K562 (cell line): ENCODE data around the gene HDAC3. TPM values are rescaled to one million over a fixed set of nuclear protein-coding genes. Genes with fewer than 3 reads are reported as not detected.
A peak's percentile ranks its signal among the peaks of the same experiment; 100 is the strongest.

Experiments used
- ARNT ChIP-seq, 2 experiments: fragments of 450-650 bp; IDR thresholded peaks; 2 replicates each; pipeline ENCODE4 v1.6.1; 2016; ENCODE audit warnings: mild to moderate bottlenecking in 1 of 2
- BRF1 ChIP-seq: IDR thresholded peaks from 3 replicates; pipeline ENCODE4 v1.6.1; 2011; ENCODE audit warnings: borderline replicate concordance, mild to moderate bottlenecking; ENCODE audit not compliant: insufficient read length; ENCODE audit errors: extremely low read depth
- ELF1 ChIP-seq: fragments of 200-800 bp; sonication (Bioruptor generic); IDR thresholded peaks from 2 replicates; pipeline ENCODE4 v1.6.1; 2016; ENCODE audit warnings: missing genetic modification characterization, missing compliant biosample characterization
- ELF4 ChIP-seq: fragments of 450-650 bp; formaldehyde crosslinking; IDR thresholded peaks from 2 replicates; pipeline ENCODE4 v1.4.0; 2022; ENCODE audit warnings: missing genetic modification characterization
- FOXJ2 ChIP-seq: fragments of 200-800 bp; sonication (Bioruptor generic); IDR thresholded peaks from 2 replicates; pipeline ENCODE4 v1.6.1; 2016; ENCODE audit warnings: missing genetic modification characterization, missing compliant biosample characterization
- HCFC1 ChIP-seq: IDR thresholded peaks from 2 replicates; pipeline ENCODE4 v1.6.1; 2012; ENCODE audit warnings: low read depth, low read length, improper control_type of control experiment
- JUN ChIP-seq, 2 experiments: sonication (generic) in 1 of 2; formaldehyde crosslinking in 1 of 2; IDR thresholded peaks; 2 replicates each; pipeline versions ENCODE4 v1.6.1 to v1.8.0; 2012 to 2022; ENCODE audit warnings: borderline replicate concordance in 2 of 2, mild to moderate bottlenecking in 2 of 2, improper control_type of control experiment in 1 of 2, low read depth in 1 of 2, low read length in 1 of 2, missing genetic modification reagents in 1 of 2
- JUND ChIP-seq, 2 experiments: IDR thresholded peaks; 2 replicates in 1 of 2; 3 replicates in 1 of 2; pipeline ENCODE4 v1.6.1; 2011; ENCODE audit warnings: borderline replicate concordance in 2 of 2, low read depth in 2 of 2, low read length in 2 of 2, improper control_type of control experiment in 1 of 2, missing biosample characterization in 1 of 2, missing genetic modification characterization in 1 of 2, missing genetic modification reagents in 1 of 2
- KLF16 ChIP-seq: IDR thresholded peaks from 2 replicates; pipeline ENCODE4 v1.6.1; 2016; ENCODE audit warnings: antibody characterized with exemption
- LCOR ChIP-seq: sonication (generic); formaldehyde crosslinking; IDR thresholded peaks from 2 replicates; pipeline ENCODE4 v1.8.0; 2022; ENCODE audit warnings: mild to moderate bottlenecking, missing genetic modification reagents
- MAZ ChIP-seq, 2 experiments: fragments of 450-650 bp in 1 of 2; sonication (generic) in 1 of 2; formaldehyde crosslinking; IDR thresholded peaks in 1 of 2; conservative IDR thresholded peaks in 1 of 2; 2 replicates each; pipeline versions ENCODE4 v1.4.0 to v1.5.0; 2020; ENCODE audit warnings: mild to moderate bottlenecking in 1 of 2, missing genetic modification reagents in 1 of 2
- MYBL2 ChIP-seq, 2 experiments: fragments of 450-650 bp in 1 of 2; sonication (generic) in 1 of 2; formaldehyde crosslinking in 1 of 2; IDR thresholded peaks; 2 replicates each; pipeline versions ENCODE4 v1.6.1 to v1.8.1; 2017 to 2022; ENCODE audit warnings: borderline replicate concordance in 1 of 2, inconsistent platforms in 1 of 2, low read depth in 1 of 2, mild to moderate bottlenecking in 1 of 2, missing genetic modification reagents in 1 of 2, moderate library complexity in 1 of 2
- PTRF ChIP-seq: fragments of 450-650 bp; IDR thresholded peaks from 2 replicates; pipeline ENCODE4 v1.6.1; 2016; ENCODE audit warnings: mild to moderate bottlenecking, missing genetic modification characterization, missing compliant biosample characterization
- RAD21 ChIP-seq, 2 experiments: fragments of 250-450 bp in 1 of 2; fragments of 450-650 bp in 1 of 2; sonication (Bioruptor Pico) in 1 of 2; formaldehyde crosslinking in 1 of 2; IDR thresholded peaks in 1 of 2; conservative IDR thresholded peaks in 1 of 2; 2 replicates each; pipeline versions ENCODE4 v1.4.0 to v1.8.0; 2020 to 2022; ENCODE audit warnings: mild to moderate bottlenecking in 2 of 2, moderate library complexity in 1 of 2
- RB1 ChIP-seq: fragments of 450-650 bp; IDR thresholded peaks from 2 replicates; pipeline ENCODE4 v1.6.1; 2017; ENCODE audit warnings: low read depth, mild to moderate bottlenecking
- SPI1 ChIP-seq: IDR thresholded peaks from 2 replicates; pipeline ENCODE4 v1.6.1; 2011; ENCODE audit warnings: low read depth, low read length, control low read depth, borderline replicate concordance
- TBP ChIP-seq: optimal IDR thresholded peaks from 2 replicates; pipeline ENCODE3; 2011; ENCODE audit warnings: low read depth, low read length, improper control_type of control experiment
- TCF3 ChIP-seq: sonication (generic); formaldehyde crosslinking; IDR thresholded peaks from 2 replicates; pipeline ENCODE4 v1.4.0; 2020; ENCODE audit warnings: mild to moderate bottlenecking, missing genetic modification reagents
- ZNF239 ChIP-seq: fragments of 250-450 bp; sonication (Bioruptor Pico); IDR thresholded peaks from 2 replicates; pipeline ENCODE4 v1.4.0; 2020; ENCODE audit warnings: mild to moderate bottlenecking
- ZNF347 ChIP-seq: fragments of 450-650 bp; formaldehyde crosslinking; IDR thresholded peaks from 2 replicates; pipeline ENCODE4 v1.4.0; 2020; ENCODE audit warnings: low read depth, mild to moderate bottlenecking, moderate library complexity
- polyA plus RNA-seq, 8 experiments: library from polyadenylated mRNA; depleted of rRNA in 4 of 8; stranded (reverse) in 5 of 8; unstranded in 3 of 8; fragments of >200 nt; fragmentation: Nextera tagmentation in 2 of 8; fragmentation: Illumina TruSeq in 1 of 8; extraction: Ambion mirVana in 2 of 8; extraction: Trizol in 1 of 8; gene quantifications; 2 replicates each; pipeline versions ENCODE4 v1.2.1 to v1.2.3, GENCODE V29; 2011 to 2014; ENCODE audit warnings: inconsistent platforms in 1 of 8, missing spikeins in 1 of 8
- total RNA-seq, 7 experiments: library from RNA; depleted of rRNA in 6 of 7; stranded (reverse); fragments of >200 nt in 6 of 7; fragmentation: Illumina TruSeq in 2 of 7; extraction: Trizol in 2 of 7; gene quantifications; 2 replicates each; pipeline versions ENCODE4 v1.2.1 to v1.2.3, GENCODE V29; 2011 to 2021; ENCODE audit warnings: low replicate concordance in 1 of 7
- TF ChIP-seq, protein P1 (sequence below): sonication (generic); formaldehyde crosslinking; IDR thresholded peaks from 2 replicates; pipeline ENCODE4 v1.8.0; 2022; ENCODE audit warnings: missing genetic modification reagents, mild to moderate bottlenecking, moderate library complexity, borderline replicate concordance
- TF ChIP-seq, protein P2 (sequence below): fragments of 450-650 bp; formaldehyde crosslinking; IDR thresholded peaks from 2 replicates; pipeline ENCODE4 v1.4.0; 2020; ENCODE audit warnings: mild to moderate bottlenecking, moderate library complexity

The HDAC3 gene
- total and polyA plus RNA-seq, 9 of the 15 experiments (the other 6 are each of a cell fraction or from before 2014, with no cell fraction given), result 89.7 to 191 (median 119) TPM

DNA sequence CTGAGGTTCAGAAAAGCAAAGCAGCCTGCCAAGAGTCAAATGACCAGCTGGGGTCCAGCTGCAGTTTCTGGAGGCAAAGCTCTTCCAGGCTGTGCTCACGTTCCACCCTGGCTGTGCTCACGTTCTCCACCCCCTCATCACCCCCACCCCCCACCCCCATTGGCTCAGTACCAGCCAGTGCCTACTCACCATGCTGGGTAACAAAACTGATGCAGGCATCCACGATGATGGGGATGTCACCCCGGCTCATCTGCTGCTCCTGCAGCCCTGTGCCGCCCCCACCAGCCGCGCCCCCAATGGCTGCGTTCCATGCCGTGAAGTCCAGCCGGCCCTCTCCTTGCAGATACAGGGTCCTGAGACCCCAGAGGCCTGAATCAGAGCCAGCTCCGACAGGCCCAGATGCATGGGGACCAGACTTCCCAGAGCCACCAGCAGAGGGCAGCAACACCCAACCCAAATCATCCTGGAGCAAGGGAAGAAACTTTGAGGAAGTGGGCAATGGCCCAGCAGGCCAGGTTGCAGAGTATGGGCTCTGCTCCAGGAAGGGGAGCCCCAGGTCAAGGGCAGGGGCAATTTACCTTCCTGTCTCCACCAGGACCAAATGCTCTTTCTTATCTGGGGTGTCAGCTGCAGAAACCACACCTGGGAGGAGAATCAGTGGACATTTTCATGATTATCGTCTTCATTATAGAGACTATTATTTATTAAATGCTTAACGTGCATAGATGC is 28.2 kb upstream of the HDAC3 start (continued):
- TF ChIP-seq RAD21 (CRISPR knock-in tag; conservative IDR thresholded peaks at IDR 0.05 in 1 of 2, IDR thresholded peaks at IDR 0.05 in 1 of 2), result peak; percentile 88 to 89
- TF ChIP-seq ZNF239 (CRISPR knock-in tag), result 0 out of 2 replicates have a peak, but pooled peaks have one; percentile 13
- peak; percentile 14; the same call in 1 of the 2 replicates for TF ChIP-seq KLF16
- 0 out of 2 replicates have a peak, but pooled peaks have one; percentile 17 for TF ChIP-seq JUN (IDR thresholded peaks at IDR 0.05; ENCODE audit: borderline replicate concordance, low read depth, low read length)
- no peak for TF ChIP-seq JUN (CRISPR knock-in tag; IDR thresholded peaks at IDR 0.05; ENCODE audit: borderline replicate concordance)
- TF ChIP-seq, protein P1, sequence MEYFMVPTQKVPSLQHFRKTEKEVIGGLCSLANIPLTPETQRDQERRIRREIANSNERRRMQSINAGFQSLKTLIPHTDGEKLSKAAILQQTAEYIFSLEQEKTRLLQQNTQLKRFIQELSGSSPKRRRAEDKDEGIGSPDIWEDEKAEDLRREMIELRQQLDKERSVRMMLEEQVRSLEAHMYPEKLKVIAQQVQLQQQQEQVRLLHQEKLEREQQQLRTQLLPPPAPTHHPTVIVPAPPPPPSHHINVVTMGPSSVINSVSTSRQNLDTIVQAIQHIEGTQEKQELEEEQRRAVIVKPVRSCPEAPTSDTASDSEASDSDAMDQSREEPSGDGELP (CRISPR knock-in tag), result peak; percentile 37; the same call in 1 of the 2 replicates
- TF ChIP-seq ELF1 (tag), result peak; percentile 80
- TF ChIP-seq SPI1, result peak; percentile 99
- no peak for TF ChIP-seq ARNT (IDR thresholded peaks at IDR 0.05)
- TF ChIP-seq FOXJ2 (tag), result no peak
- TF ChIP-seq JUND (IDR thresholded peaks at IDR 0.05; ENCODE audit: borderline replicate concordance, low read depth, low read length), result 0 out of 2 replicates have a peak, but pooled peaks have one; percentile 50
- TF ChIP-seq JUND (tag; IDR thresholded peaks at IDR 0.05; ENCODE audit: borderline replicate concordance, low read depth, low read length), result no peak; the same call in 2 of the 3 replicates
- no peak for TF ChIP-seq MYBL2 (IDR thresholded peaks at IDR 0.05; ENCODE audit: low read depth)
- TF ChIP-seq MYBL2 (CRISPR knock-in tag; IDR thresholded peaks at IDR 0.05; ENCODE audit: borderline replicate concordance), result no peak
- peak; percentile 55; the same call in 1 of the 2 replicates for TF ChIP-seq RB1
- TF ChIP-seq TCF3, result peak; percentile 49; the same call in 1 of the 2 replicates
- TF ChIP-seq PTRF (tag), result no peak
- peak; percentile 71; the same call in 1 of the 2 replicates for TF ChIP-seq LCOR
- TF ChIP-seq ELF4 (CRISPR knock-in tag), result peak; percentile 28; the same call in 1 of the 2 replicates
- peak; percentile 27 for TF ChIP-seq TBP
- peak; percentile 13 to 64; a peak in 2 of 4 replicates for TF ChIP-seq MAZ (CRISPR knock-in tag; conservative IDR thresholded peaks at IDR 0.05 in 1 of 2, IDR thresholded peaks at IDR 0.05 in 1 of 2)
- no peak for TF ChIP-seq ZNF347 (CRISPR knock-in tag)
- no peak for TF ChIP-seq BRF1
- TF ChIP-seq, protein P2, sequence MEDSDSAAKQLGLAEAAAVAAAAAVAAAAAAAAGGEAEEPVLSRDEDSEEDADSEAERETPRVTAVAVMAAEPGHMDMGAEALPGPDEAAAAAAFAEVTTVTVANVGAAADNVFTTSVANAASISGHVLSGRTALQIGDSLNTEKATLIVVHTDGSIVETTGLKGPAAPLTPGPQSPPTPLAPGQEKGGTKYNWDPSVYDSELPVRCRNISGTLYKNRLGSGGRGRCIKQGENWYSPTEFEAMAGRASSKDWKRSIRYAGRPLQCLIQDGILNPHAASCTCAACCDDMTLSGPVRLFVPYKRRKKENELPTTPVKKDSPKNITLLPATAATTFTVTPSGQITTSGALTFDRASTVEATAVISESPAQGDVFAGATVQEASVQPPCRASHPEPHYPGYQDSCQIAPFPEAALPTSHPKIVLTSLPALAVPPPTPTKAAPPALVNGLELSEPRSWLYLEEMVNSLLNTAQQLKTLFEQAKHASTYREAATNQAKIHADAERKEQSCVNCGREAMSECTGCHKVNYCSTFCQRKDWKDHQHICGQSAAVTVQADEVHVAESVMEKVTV (CRISPR knock-in tag), result peak; percentile 63
- TF ChIP-seq HCFC1, result 0 out of 2 replicates have a peak, but pooled peaks have one; percentile 30
